CD4-positive, alpha-beta T cell treated with Interleukin-1 beta for 1 hour (primary cell): Measurements from ENCODE around the gene ATAD3C.
"Not testable (repeated sequence)": the region's sequence is repeated elsewhere in the genome, so short reads cannot be mapped to it uniquely, and the experiment has no call there.

ENCODE experiments used
- DNase-seq, 2 donors: peaks; one replicate each; pipeline ENCODE4 v3.0.0-alpha.2; 2020 to 2022

The ATAD3C gene

DNA sequence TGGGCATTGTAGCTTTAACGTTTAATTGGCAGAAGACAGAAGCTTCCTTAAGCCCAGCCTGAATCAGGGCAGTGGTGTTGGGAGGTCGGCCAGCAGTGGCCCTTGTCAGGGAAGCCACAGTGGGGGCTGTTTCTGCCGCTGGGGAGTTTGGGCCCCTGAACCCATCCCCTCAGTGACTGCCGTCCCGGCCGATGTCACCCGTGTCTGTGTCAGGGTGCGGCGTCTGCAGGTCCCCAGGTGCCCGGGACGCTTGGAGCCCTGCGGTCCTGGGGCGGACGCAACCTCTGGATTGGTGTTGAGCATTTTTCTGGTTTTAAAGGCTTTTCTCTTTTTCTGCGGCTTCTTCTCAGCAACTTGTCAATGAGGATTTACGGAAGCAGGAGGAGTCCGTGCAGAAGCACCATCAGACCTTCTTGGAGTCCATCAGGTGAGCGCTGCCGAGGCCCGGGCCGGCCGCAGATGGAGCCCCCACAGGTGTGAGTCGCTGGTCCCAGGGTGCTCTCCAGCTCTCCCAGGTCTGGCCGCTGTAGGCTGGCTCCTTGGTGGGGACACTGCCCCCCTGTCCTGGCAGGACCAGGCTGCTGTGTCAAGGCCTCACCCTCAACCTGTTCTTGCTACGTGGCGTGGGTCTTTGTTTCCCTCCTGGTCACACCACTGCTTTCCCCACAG, 2.3 kb downstream of the ATAD3C start:
- no peak for DNase-seq

DNA sequence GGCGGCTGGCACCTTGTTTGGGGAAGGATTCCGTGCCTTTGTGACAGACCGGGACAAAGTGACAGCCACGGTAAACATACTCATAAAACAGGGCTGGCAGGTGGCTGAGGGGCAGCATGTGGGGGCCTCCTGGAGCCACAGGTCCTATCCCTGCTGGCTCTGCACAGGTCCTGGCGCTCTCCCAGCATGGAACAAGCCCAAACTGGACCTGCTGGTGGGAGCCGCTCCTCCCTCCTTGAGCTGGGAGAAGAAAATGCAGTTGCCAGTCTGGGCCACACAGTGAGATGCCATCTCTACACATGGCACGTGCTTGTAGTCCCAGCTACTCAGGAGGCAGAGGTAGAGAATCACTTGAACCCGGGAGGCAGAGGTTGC, 2.9 kb downstream of the ATAD3C start:
- not testable (repeated sequence) for DNase-seq

- DNase-seq: no peak
Measured at GRCh38 chr1:1452882-1453281, 3.4 kb downstream of the ATAD3C start.

DNA sequence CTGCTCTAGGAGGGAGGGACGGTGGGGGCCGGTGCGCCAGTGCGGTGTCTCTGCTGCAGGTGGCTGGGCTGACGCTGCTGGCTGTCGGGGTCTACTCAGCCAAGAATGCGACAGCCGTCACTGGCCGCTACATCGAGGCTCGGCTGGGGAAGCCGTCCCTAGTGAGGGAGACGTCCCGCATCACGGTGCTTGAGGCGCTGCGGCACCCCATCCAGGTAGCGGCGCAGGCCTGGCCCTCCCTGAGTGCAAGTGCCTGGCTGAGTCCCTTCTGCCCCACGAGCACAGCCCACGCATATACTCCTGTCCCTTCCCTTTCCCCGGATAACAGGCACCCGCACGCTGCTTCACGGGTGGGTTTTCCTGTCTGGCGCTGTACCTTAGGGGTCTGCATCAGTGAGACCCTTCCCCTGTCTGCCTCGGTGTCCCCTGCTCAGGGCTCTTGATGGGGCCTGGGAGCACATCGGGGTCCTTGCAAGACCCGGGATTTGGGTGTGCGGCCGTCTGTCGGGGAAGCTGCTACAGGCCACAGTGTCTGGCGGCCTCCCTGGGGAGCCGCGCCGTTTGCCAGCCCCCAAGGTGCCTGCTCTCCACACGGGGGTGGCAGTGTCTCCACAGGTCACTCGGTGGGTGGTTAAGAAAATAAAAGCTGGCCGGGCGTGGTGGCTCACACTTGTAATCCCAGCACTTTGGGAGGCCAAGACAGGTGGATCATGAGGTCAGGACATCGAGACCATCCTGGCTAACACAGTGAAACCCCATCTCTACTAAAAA, 5.0 kb downstream of the ATAD3C start:
- DNase-seq: not testable (repeated sequence)

DNA sequence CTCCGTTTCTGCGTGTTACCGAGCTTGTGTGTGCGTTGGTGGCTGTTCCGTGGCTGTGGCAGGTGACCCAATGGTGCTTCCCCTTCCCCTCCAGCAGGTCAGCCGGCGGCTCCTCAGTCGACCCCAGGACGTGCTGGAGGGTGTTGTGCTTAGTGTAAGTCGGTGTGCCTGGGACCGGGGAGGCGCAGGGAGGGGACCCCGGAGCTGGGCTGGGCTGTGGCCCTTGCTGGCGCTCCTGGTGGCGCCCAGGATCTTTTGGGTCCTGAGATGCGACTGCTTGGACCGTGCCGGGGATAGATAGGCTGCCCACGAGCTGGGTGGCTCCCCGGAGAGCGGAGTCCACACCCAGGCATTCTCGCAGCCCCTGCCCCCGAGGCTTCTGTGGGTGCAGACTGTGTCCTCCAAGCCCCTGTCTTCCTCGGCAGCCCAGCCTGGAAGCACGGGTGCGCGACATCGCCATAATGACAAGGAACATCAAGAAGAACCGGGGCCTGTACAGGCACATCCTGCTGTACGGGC, 5.9 kb downstream of the ATAD3C start:
- DNase-seq: no peak

DNA sequence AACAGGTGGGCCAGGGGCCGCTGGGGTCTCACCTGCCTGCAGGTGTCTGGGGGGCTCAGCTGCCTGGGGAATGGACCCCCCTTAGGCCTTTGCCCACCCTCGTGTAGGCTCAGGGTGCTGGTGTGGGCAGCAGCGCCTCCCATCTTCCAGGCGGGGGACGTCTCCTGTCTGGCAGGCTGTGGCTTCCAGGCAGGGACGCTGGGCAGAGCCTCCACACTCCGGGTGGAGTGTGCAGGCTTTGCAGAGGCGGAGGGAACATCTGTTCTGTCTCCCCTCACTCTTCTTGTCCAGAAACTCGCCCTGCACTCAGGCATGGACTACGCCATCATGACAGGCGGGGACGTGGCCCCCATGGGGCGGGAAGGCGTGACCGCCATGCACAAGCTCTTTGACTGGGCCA, 6.4 kb downstream of the ATAD3C start:
- DNase-seq: not testable (repeated sequence)

DNA sequence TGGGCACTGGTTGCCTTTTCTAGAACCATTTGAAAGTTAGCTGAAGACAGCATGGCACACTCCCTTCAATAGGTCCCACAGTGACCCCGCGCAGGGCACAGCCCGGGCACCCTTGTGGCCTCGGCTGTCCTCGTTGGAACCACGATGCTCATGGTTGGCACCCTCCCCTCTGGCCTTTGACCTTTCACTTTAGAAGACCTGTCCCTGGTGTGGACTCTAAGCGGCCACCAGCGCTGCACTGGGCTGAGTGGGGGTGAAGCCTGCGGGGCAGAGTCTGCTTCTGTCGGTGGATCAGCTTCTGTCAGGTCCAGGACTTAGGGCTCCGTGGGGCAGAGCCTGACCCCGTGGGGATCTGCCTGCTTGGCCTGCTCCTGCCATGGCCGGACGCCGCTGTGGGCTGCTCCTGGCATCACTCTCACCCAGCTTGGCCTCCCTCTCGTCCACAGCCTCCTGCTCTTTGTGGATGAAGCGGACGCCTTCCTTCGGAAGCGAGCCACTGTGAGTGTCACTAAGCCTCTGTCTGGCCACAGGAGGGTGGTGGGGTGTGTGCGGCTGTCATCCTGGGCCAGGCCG, 7.3 kb downstream of the ATAD3C start:
- DNase-seq: not testable (repeated sequence)

DNA sequence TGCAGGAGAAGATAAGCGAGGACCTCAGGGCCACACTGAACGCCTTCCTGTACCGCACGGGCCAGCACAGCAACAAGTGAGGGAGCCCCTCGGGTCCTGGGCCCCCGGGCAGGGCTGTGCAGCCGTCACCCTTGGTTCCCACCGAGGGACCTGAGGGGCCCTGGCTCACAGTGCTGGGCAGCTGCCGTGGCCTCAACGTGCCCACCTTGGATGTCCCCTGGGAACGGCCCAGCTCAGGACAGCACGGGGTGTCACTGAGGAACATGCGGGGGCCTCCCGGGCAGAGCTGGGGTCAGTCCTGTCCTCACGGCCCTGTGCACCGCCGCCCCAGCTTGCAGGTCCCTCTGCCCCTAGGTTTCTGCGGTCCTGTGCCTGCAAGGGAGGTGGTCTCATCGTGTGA, 9.7 kb downstream of the ATAD3C start:
- not testable (repeated sequence) for DNase-seq

DNA sequence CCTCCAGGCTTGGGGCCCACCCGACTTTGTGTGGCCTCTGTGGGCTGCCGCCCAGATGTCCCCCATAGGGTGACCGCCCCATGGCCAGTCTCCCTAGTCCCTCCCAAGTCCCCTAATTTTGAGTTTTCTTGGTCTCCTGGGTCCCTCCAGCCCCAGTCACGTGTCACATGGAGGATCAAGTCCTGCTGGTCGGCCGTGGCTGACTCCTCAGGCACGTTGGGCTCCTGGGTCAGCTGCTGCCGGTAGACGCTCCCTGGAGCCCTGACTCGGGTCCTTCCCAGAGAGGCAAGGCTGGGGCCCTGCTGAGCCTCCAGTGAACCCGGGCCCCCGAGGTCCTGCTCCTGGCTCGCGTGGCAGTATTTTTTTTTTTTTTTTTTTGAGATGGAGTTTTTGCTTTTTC, 10.2 kb downstream of the ATAD3C start:
- DNase-seq: not testable (repeated sequence)

- no peak for DNase-seq
Measured at GRCh38 chr1:1460540-1461130, 11.1 kb downstream of the ATAD3C start.

DNA sequence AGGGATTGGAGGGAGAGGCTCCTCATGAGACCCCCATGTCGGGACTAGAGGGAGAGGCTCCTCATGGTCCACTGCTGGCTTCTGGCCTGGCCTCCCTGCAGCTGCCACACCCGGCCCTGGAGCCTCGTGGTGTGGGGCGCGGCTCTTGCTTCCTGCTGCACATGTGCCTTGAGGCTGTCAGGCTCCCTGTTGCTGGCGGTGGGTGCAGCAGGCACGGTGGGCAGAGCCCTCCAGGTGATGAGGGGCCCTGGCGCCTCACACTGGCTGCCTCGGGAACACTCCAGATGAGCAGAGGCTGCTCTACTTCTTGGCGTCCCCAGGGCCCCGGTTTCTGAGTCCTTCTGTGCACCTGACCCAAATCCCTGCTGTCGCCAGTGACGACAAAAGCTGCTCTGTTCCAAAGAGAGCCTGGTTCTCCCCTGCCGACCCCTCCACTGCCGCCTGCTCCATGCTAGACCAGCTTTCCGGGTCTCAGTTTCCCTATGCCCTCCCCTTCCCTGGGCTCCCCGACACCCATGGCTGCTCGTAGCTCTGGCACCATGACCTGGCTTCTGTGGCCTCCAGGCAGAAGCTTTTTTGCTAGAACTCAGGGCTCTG, 12.3 kb downstream of the ATAD3C start:
- no peak for DNase-seq

DNA sequence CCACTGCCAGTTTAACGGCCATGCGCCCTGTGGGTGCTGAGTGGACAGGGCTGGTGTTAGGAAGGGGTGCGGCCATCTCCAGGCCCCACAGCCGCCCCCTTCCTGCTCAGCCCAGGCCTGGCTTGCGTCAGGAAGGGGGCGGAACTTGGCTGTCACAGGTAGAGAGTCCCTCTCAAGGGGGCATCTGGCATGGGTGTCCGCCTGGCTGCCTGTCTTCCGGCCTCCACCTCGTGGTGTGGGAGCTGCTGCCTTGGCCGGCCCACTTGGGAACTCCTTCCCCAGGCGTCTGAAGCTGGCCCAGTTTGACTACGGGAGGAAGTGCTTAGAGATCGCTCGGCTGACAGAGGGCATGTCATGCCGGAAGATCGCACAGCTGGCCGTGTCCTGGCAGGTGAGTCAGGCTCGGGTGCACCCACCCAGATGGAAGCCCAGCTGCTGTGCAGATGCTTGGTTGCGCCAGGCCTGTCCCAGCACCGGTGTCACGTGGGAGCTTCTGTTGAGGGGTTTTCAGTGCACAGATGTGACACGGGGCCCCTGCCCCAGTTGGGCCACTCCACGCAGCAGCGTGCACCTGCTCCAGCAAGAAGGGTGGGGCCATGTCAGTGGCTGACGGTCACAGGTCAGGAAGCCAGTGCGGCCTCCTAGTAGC, 13.0 kb downstream of the ATAD3C start:
- DNase-seq: peak; percentile 24 to 31

GRCh38 chr1:1463312-1463711, 13.8 kb downstream of the ATAD3C start:
- DNase-seq: no peak

- not testable (repeated sequence) for DNase-seq
Measured at GRCh38 chr1:1468196-1468985, 18.9 kb downstream of the ATAD3C start.

GRCh38 chr1:1470626-1471388, 21.3 kb downstream of the ATAD3C start:
- DNase-seq: no peak

GRCh38 chr1:1471389-1472052, 22.0 kb downstream of the ATAD3C start, which contains the start of gene ATAD3B:
TSS of gene ATAD3B (plus strand) at chr1:1471765. CDS start at chr1:1471885, 120 bp downstream.
- peak; percentile 91 to 93 for DNase-seq

DNA sequence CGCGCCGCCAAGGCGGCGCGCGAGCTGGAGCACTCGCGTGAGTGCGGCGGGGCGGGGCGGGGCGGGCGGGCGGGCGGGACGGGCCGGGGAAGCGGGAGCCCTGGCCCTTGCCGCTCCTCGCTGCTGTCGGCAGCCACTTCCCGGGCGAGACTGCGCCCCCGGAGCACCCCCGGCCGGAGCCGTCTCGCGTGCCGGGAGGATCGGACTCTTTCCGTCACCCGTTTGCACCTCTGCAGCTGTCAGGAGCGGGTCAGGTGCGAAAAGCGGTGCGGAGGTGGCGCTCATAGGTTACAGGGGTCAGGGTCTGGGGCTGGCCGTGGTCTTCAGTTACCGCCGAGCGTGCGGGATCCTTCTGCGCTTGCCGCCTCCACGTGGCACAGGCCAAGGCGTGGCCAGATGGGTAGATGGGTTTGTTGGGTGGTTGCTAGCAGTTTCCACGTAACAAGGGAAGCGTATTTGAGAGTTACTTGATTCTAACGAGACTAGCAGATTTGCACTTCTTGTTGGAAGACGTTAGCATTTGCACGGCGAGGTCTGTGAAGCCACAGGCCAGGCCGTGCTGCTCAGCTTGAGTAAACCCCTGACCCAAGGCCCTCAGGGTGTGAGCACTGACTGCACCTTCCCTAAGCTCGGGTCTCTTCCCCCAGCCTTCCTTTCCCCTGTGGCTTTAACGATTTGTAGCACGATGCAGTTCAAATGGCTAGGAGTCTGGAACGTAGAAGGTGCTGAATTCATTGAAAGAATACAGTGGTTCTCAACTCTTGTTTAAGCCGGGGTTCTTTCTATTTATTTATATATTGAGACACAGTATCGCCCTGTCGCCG, 22.8 kb downstream of the ATAD3C start:
- DNase-seq: peak; percentile 6 to 19

GRCh38 chr1:1476011-1476410, 26.5 kb downstream of the ATAD3C start:
- DNase-seq: peak in 1 of 2 donors; percentile 49

DNA sequence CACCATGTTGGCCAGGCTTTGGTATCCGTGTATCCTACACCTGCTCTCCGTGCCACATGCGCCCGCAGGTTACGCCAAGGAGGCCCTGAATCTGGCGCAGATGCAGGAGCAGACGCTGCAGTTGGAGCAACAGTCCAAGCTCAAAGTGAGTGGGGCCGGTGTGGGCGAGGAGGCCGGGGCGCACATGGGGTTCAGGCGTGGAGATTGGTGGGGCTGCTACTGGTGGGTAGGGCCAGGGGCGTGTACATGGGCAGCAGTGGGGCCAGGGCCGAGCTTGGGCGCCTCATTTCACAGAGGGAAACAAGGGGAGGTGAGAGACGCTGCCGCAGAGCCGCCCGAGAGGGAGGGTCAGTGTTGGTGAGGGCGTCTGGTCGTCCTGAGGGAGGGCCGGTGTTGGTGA, 27.7 kb downstream of the ATAD3C start:
- DNase-seq: no peak
